Skeletal muscle tissue (tissue), 4 donors: ENCODE data around the gene PRR30. TPM values are rescaled to one million over a fixed set of nuclear protein-coding genes. Genes with fewer than 3 reads are reported as not detected.
A peak's percentile ranks its signal among the peaks of the same experiment; 100 is the strongest.

ENCODE experiments used
- H3K27ac ChIP-seq: one replicate; pipeline ENCODE4 v1.7.0; 2013; ENCODE audit warnings: mild to moderate bottlenecking, low read depth, low read length, inconsistent platforms
- H3K27me3 ChIP-seq, 3 donors: one replicate each; pipeline ENCODE4 v1.7.0; 2013; ENCODE audit warnings: low read length in 3 of 3; ENCODE audit not compliant: control insufficient read depth in 3 of 3, insufficient read depth in 3 of 3
- H3K36me3 ChIP-seq, 3 donors: one replicate each; pipeline ENCODE4 v1.7.0; 2013; ENCODE audit warnings: low read length in 3 of 3; ENCODE audit not compliant: control insufficient read depth in 3 of 3, insufficient read depth in 3 of 3
- H3K4me1 ChIP-seq, 3 donors: one replicate each; pipeline ENCODE4 v1.7.0; 2013; ENCODE audit warnings: low read length in 3 of 3, mild to moderate bottlenecking in 3 of 3; ENCODE audit not compliant: control insufficient read depth in 3 of 3, insufficient read depth in 3 of 3
- H3K4me3 ChIP-seq, 3 donors: one replicate each; pipeline ENCODE4 v1.7.0; 2013; ENCODE audit warnings: low read length in 3 of 3
- H3K9ac ChIP-seq, 3 donors: one replicate each; pipeline ENCODE4 v1.7.0; 2013; ENCODE audit warnings: low read length in 3 of 3, mild to moderate bottlenecking in 3 of 3, moderate library complexity in 2 of 3, low read depth in 1 of 3
- H3K9me3 ChIP-seq, 3 donors: one replicate each; pipeline ENCODE4 v1.7.0; 2013; ENCODE audit warnings: low read length in 3 of 3; ENCODE audit not compliant: control insufficient read depth in 3 of 3
- total RNA-seq: library from RNA; depleted of rRNA; stranded (reverse); fragments of >200 nt; gene quantifications from one replicate; pipeline ENCODE4 v1.2.3, GENCODE V29; 2014
- donor health status: Osteomylitis.

The PRR30 gene
- total RNA-seq, 1 donor from 2014 or later, result not detected

DNA sequence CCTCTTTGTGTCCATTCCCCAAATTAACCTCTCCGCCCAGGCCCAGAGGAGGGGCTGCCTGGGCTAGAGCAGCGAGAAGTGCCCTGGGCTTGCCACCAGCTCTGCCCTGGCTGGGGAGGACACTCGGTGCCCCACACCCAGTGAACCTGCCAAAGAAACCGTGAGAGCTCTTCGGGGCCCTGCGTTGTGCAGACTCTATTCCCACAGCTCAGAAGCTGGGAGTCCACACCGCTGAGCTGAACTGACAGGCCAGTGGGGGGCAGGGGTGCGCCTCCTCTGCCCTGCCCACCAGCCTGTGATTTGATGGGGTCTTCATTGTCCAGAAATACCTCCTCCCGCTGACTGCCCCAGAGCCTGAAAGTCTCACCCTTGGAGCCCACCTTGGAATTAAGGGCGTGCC lies 39.2 kb downstream of the PRR30 start:
- no peak overlapping the region for H3K9ac ChIP-seq
- no peaks in the 10 kb centered on the region for H3K27me3 ChIP-seq
- peaks cover 11 to 16% (median 13%) of the 10 kb centered on the region in 3 donors for H3K4me1 ChIP-seq
- H3K9me3 ChIP-seq, result no peaks in the 10 kb centered on the region
- no peak overlapping the region for H3K4me3 ChIP-seq
- peaks cover 0 to 2% (median 0%) of the 10 kb centered on the region in 3 donors for H3K36me3 ChIP-seq
- H3K27ac ChIP-seq, result no peak overlapping the region

- H3K36me3 ChIP-seq, result peaks cover 0 to 2% (median 0%) of the 10 kb centered on the region in 3 donors
- no peak overlapping the region for H3K4me3 ChIP-seq
- H3K27me3 ChIP-seq, result no peaks in the 10 kb centered on the region
- no peaks in the 10 kb centered on the region for H3K9me3 ChIP-seq
- H3K9ac ChIP-seq, result no peak overlapping the region
- no peak overlapping the region for H3K27ac ChIP-seq
- peaks cover 11 to 16% (median 13%) of the 10 kb centered on the region in 3 donors for H3K4me1 ChIP-seq
Observed at GRCh38 chr2:27099334-27099955, 39.8 kb downstream of the PRR30 start.

- Histone ChIP-seq H3K4me1 (peaks cover 11 to 16% (median 13%) of the 10 kb centered on the region in 3 donors), H3K9me3 (no peaks in the 10 kb centered on the region), H3K36me3 (peaks cover 0 to 5% (median 0%) of the 10 kb centered on the region in 3 donors), H3K27ac (no peak overlapping the region), H3K9ac (no peak overlapping the region), H3K27me3 (no peaks in the 10 kb centered on the region), H3K4me3 (no peak overlapping the region)
Observed at GRCh38 chr2:27097341-27097740, 41.9 kb downstream of the PRR30 start.

GRCh38 chr2:27096748-27097297 lies 42.4 kb downstream of the PRR30 start:
- H3K9ac ChIP-seq, result peak overlapping the region in 2 of 3 donors; percentile 81 to 90
- H3K9me3 ChIP-seq, result no peaks in the 10 kb centered on the region
- peaks cover 0 to 7% (median 0%) of the 10 kb centered on the region in 3 donors for H3K36me3 ChIP-seq
- peak overlapping the region; percentile 54 for H3K27ac ChIP-seq
- peak overlapping the region; percentile 60 to 77 (median 63) for H3K4me3 ChIP-seq
- no peaks in the 10 kb centered on the region for H3K27me3 ChIP-seq
- H3K4me1 ChIP-seq, result peaks cover 11 to 16% (median 13%) of the 10 kb centered on the region in 3 donors

DNA sequence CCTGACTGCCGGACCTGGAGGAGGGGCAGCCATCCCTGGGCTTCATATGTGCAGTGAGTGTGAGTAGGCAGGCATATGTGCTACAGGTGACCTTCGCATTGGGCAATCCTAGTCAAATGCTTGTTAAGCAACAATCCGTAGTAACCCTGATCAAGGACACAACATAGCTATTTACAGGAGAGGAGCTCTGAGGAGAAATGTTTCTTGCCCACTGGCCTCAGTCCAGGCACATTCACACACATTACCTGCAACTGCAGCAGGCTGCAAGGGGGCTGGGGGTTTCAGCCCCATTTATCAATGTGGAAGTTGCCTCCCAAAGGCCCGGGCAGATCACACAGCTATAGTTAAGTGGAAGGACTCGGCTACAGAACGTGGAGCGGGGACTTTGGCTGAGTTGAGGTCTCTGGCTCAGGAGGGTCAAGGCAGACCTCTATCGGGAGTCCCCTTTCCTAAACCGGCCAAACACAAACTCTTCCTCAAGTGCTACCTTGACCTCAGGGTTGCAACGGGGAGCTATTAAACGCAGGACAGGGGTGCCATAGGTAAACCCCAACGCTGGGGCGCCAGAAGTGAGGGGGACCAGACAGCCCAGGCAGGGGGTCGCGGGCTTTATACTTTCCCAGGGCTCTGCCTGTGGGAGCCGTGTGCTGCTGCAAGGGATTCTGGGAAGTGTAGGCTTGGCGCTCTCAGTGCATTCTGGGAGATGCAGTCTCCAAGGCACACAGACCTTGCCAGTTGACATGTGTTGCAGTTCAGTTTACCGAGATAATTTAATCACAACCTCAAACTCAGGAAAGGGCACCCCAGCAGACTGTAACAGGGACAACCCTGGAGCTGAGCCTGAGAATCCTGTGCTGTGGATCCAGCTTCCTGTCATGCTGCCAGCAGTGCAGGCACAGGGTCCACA lies 43.2 kb downstream of the PRR30 start:
- H3K36me3 ChIP-seq, result peaks cover 0 to 7% (median 0%) of the 10 kb centered on the region in 3 donors
- H3K9me3 ChIP-seq, result no peaks in the 10 kb centered on the region
- H3K4me3 ChIP-seq, result peak overlapping the region; percentile 60 to 77 (median 63)
- H3K9ac ChIP-seq, result peak overlapping the region in 2 of 3 donors; percentile 81 to 90
- peak overlapping the region; percentile 54 for H3K27ac ChIP-seq
- H3K4me1 ChIP-seq, result peaks cover 11 to 16% (median 13%) of the 10 kb centered on the region in 3 donors
- H3K27me3 ChIP-seq, result no peaks in the 10 kb centered on the region

- Histone ChIP-seq H3K36me3 (peaks cover 0 to 6% (median 0%) of the 10 kb centered on the region in 3 donors), H3K4me1 (peaks cover 11 to 16% (median 13%) of the 10 kb centered on the region in 3 donors), H3K27me3 (no peaks in the 10 kb centered on the region), H3K4me3 (no peak overlapping the region), H3K27ac (no peak overlapping the region), H3K9ac (peak overlapping the region in 1 of 3 donors; percentile 90), H3K9me3 (no peaks in the 10 kb centered on the region)
Observed at GRCh38 chr2:27095427-27095744, 43.8 kb downstream of the PRR30 start.

- Histone ChIP-seq H3K27me3 (no peaks in the 10 kb centered on the region), H3K9me3 (no peaks in the 10 kb centered on the region), H3K4me1 (peaks cover 11 to 16% (median 13%) of the 10 kb centered on the region in 3 donors), H3K9ac (no peak overlapping the region), H3K36me3 (peaks cover 0 to 5% (median 0%) of the 10 kb centered on the region in 3 donors), H3K27ac (no peak overlapping the region), H3K4me3 (no peak overlapping the region)
Observed at GRCh38 chr2:27094353-27094984, 44.7 kb downstream of the PRR30 start.

GRCh38 chr2:27093430-27094352 lies 45.5 kb downstream of the PRR30 start:
- H3K9ac ChIP-seq, result peak overlapping the region in 1 of 3 donors; percentile 25
- H3K4me1 ChIP-seq, result peaks cover 11 to 16% (median 13%) of the 10 kb centered on the region in 3 donors
- H3K36me3 ChIP-seq, result peaks cover 0 to 5% (median 0%) of the 10 kb centered on the region in 3 donors
- H3K27me3 ChIP-seq, result no peaks in the 10 kb centered on the region
- H3K9me3 ChIP-seq, result no peaks in the 10 kb centered on the region
- no peak overlapping the region for H3K27ac ChIP-seq
- no peak overlapping the region for H3K4me3 ChIP-seq
